Stomach (tissue), 4 donors: ENCODE measurements around the gene GNAO1.

Experiments used
- CTCF ChIP-seq, 7 experiments: fragments of 450-650 bp in 4 of 7; fragments of 200-600 bp in 3 of 7; sonication (generic) in 3 of 7; IDR thresholded peaks; one replicate each; pipeline ENCODE4 v1.5.1; 2016 to 2019; ENCODE audit warnings: antibody characterized with exemption in 7 of 7, control low read depth in 2 of 7, mild to moderate bottlenecking in 1 of 7
- EP300 ChIP-seq: sonication (generic); formaldehyde crosslinking; IDR thresholded peaks from one replicate; pipeline ENCODE4 v1.6.1; 2017; ENCODE audit warnings: antibody characterized with exemption
- POLR2A ChIP-seq, 4 donors: fragments of 450-650 bp; IDR thresholded peaks; one replicate each; pipeline ENCODE4 v1.6.1; 2016; ENCODE audit warnings: antibody characterized with exemption in 4 of 4, control low read depth in 2 of 4, mild to moderate bottlenecking in 1 of 4, moderate library complexity in 1 of 4
- POLR2AphosphoS5 ChIP-seq, 3 donors: sonication (generic); formaldehyde crosslinking; IDR thresholded peaks; one replicate each; pipeline ENCODE4 v1.6.1; 2016; ENCODE audit warnings: antibody characterized with exemption in 3 of 3

- TF ChIP-seq CTCF (IDR thresholded peaks at IDR 0.05) (no peak), POLR2A (IDR thresholded peaks at IDR 0.05) (no peak), POLR2AphosphoS5 (IDR thresholded peaks at IDR 0.05) (no peak), EP300 (no peak)
Measured at GRCh38 chr16:56260378-56261160, 69.3 kb downstream of the GNAO1 start.
